Activated T-cell treated with anti-CD3 and anti-CD28 coated beads for 4 hours (primary cell): Measurements from ENCODE around the gene VSIG4.

Experiments used
- DNase-seq: peaks from one replicate; pipeline ENCODE4 v3.0.0-alpha.2; 2020

VSIG4 gene

DNA sequence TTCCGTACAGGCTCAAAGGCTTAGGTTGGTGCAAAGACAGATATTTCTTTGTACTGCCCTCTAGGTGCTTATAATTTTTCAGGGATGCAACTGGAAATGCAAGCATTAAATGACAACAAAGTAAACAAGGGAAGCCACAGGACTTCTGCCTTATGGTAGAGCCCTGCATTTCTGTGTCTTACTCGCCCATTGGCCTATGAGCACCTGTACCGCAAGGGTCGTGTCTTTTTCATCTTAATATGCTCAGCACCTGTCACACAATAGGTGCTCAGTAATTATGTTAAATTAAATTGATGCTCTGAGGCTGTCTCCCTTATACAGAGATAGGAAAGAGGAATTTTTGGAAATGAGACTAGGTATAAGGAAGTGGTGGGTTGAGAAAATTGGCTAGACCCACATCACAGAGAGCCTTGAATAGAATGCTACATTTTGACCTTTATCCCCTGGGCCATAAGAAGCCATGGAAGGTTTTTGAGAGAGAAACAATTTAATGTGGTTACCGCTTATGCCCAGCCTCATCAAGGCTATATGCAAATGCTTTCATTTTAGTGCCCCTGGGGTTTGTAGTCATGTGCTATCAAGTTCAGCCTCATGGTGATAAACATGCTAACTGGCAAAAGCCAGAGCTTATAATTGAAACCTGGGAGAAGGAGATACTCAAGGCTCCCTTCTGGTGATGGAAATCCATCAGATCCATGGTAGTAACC is 16.3 kb downstream of the VSIG4 start:
- no peak for DNase-seq

GRCh38 chrX:66022632-66023384 is 17.1 kb downstream of the VSIG4 start:
- DNase-seq, result no peak

GRCh38 chrX:66021765-66022631 is 17.9 kb downstream of the VSIG4 start:
- no peak for DNase-seq

- DNase-seq, result no peak
These were observed 18.5 kb downstream of the VSIG4 start for GRCh38 chrX:66021401-66021764.

GRCh38 chrX:66020631-66021334 is 19.1 kb downstream of the VSIG4 start:
- DNase-seq, result no peak

- no peak for DNase-seq
These were observed 19.9 kb downstream of the VSIG4 start for GRCh38 chrX:66019974-66020373.

DNA sequence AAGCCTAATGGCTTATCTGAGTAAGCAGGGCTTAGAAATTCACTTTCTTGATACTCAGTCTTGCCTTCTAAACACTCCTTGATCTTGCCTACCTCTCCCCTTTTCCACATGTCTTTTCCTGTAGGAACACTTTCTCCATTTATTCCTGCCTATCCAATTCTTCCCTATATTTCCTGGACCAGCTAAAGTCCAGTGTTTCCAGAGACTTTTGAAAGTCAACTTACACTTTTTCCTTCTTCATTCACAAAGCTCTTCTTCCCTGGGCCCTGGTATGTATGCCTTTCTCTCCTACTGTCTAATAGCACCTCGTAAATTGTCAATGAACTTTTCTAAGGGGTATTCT is 20.6 kb downstream of the VSIG4 start:
- DNase-seq, result no peak

GRCh38 chrX:66018585-66019309 is 21.1 kb downstream of the VSIG4 start:
- DNase-seq, result no peak

DNA sequence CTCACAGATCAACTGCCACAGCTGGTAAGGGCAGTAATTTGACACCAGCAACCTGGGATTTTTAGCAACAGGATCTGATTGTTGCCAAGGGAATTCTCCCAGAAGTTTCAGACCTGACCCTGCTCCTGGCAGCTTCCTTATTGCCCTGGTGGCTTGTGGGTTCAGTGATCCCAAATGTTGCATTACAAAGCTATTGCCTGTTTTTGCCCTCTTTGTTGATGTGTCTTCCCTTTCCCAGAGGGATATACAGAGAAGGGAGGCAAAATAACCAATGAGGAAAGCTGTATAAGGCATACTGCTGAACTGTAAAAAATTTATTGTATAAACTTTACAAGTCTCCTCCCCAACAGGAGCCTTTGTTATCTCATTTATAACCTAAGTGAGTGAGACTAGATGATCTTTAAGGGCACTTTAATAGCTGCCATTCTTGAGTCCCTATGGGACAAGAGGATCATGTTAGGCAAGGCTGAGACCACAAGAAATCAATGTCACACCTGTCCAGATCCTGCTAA is 22.2 kb downstream of the VSIG4 start:
- DNase-seq, result no peak

DNA sequence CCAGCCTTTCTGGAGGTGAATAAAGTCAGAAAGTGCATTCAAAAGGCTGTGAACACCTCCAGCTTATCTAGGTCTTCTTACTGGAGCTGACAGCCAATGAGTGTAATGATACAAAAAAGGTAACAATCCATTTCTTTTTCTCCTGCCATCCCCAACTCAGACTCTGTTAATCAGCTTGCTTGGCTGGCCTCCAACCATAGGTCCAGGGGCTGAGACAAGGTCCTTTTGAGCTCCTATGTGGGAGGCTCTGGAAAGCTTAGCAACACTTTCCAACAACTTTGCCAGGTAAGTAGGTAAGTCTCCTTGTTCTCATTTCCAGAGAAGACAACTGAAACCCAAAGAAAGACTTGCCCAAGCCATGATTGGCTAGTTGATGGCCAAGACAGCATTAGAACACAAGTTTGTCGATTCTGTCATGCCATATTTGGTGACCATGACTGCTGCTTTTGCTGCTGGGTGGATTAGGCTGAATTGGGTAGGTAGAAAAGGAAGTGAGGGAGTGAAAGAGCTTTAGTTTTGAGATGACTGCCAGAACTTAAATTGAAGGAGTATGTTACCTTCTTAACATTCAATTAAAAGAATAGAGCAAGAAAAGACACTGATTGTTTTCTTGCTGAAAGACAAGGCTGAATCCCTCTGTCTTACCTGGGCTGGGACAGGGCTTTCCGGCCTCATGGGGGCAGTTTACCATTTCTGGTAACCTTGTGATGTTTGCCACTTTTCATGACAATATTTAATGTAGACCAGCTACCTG is 22.8 kb downstream of the VSIG4 start:
- no peak for DNase-seq

DNA sequence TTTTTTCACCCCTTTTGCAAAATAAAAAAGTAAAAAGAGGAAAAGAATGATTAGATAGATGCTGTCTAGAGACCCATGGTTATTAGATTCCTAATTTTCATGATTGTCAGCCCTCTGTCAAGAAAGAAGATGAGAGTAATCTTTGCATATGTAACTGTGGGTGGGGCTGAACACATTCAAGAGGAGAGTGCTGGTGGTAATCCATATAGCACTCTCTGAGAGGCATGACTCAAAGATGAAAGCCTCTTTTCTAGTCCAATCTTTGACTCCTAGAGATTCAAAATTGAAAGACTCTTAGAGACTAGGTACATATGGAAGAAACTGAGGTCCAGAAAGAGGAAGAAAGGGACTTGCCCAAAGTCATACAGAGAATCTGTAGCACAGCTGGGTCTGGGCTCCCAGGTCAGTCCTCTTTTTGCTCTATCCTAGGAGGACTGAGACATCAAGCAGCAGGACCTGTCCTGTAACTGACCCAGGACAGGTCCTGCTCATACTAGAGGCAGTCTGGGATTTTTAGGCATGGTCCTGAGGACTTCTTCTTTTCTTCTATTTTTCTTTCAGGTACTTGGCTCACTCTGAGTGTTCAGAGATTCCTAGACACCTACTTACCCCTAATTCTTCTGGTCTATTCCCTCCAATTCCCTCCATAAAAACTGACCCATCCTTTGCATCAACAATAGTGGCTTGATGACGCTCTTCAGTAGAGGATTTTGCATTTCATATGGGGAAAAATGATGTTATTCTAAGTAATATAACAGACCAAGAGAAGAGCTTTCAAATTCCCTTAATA is 23.8 kb downstream of the VSIG4 start:
- no peak for DNase-seq

GRCh38 chrX:66015152-66015831 is 24.6 kb downstream of the VSIG4 start:
- no peak for DNase-seq

GRCh38 chrX:66014556-66014955 is 25.3 kb downstream of the VSIG4 start:
- DNase-seq, result no peak

- DNase-seq, result no peak
These were observed 25.8 kb downstream of the VSIG4 start for GRCh38 chrX:66014084-66014483.

DNA sequence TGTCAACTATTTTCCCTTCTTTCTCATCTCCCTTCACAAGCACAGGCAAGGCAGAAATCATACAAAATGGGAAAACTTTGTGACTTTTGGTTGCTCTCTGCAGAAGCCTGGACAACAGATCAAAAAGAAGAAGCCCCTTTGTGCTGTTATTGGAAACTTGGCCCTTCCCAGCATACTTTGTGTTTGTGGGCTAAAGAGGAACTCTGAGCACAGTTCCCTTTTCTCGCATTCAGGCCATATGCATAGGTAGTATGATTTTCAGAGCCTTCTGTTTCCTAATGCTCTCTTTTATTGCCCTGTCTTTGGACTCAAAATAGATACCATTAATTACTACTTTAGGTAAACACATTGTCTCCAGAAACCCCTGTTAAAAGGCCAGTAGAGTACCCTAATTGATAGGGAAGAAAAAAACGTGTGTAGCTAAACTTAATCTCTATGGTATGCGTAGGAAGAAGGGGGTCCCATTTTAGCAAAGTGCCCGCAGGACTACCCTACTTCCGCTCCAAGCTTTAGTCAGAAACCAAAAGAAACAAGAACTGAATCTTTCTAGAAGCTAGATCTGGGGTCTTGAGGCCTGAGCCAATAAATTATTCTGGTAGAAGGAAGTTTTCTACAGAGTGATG is 26.6 kb downstream of the VSIG4 start:
- no peak for DNase-seq

- no peak for DNase-seq
These were observed 27.8 kb downstream of the VSIG4 start for GRCh38 chrX:66012094-66012534.

- DNase-seq, result no peak
These were observed 30.5 kb downstream of the VSIG4 start for GRCh38 chrX:66009231-66009845.

GRCh38 chrX:66008328-66008970 is 31.4 kb downstream of the VSIG4 start:
- DNase-seq, result no peak
